HG02588 (cell line): Measurements from ENCODE around the gene MACROD2.
A peak's percentile ranks its signal among the peaks of the same experiment; 100 is the strongest.
"Not testable (repeated sequence)": the region's sequence is repeated elsewhere in the genome, so short reads cannot be mapped to it uniquely, and the experiment has no call there.

Experiments
- ATAC-seq: cut with Tn5 transposase; IDR thresholded peaks from one replicate; pipeline ENCODE4 v1.9.1; 2021; ENCODE audit warnings: mild to moderate bottlenecking, moderate library complexity; ENCODE audit not compliant: unreplicated experiment

MACROD2 gene

DNA sequence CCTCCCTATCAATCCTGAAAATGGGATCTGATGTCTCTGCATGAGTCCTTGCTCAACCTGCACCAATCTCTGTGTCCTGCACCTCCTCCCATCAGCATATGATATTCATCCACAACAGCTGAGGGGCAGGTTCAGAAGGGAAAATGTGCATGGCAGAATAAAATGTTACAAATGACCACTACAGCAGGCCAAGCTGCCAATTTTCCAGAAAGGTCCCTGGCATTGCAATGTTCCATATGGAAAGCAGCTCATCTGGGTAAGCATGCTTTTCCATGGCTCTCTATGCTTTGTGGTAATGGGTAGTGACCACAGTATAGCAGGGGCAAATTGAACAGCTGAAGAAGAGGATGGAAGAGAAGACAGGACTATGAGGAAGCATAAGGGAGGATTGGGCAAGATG is 1183.3 kb downstream of the MACROD2 start:
- ATAC-seq, result no peak

DNA sequence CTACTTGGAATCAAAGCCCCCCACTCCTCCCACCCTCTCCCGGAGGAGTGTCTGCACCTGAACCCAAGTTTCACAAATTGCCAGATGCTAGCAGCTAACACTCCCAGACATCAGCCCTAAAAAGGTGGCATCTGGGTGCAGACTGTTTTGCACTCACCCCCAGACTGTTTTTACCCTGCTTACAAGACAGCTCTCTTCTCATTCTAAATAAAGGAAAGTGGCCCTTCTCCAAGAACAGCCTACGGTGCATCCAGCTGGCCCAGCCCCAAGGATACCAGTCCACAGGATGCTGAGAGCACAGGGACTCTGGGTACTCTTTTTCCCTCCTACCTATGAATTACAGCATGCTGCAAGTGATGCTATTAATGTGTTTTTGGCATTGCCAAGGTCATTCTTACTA is 1184.1 kb downstream of the MACROD2 start:
- no peak for ATAC-seq

DNA sequence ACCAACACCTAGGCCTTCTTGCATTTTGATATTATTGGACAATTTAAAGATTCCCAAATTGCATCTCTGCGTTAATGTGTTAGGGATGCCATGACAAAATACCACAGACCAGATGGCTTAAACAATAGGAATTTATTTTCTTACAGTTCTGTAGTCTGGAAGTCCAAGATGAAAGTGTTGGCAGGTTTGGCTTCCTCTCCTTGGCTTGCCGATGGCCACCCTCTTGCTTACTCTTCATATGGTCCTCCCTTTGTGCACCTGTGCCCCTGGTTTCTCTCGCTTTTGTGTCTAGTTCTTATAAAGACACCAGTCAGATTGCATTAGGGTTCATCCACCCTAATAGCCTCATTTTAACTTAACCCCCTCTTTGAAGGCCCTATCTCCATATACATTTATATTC is 1184.5 kb downstream of the MACROD2 start:
- ATAC-seq, result no peak

DNA sequence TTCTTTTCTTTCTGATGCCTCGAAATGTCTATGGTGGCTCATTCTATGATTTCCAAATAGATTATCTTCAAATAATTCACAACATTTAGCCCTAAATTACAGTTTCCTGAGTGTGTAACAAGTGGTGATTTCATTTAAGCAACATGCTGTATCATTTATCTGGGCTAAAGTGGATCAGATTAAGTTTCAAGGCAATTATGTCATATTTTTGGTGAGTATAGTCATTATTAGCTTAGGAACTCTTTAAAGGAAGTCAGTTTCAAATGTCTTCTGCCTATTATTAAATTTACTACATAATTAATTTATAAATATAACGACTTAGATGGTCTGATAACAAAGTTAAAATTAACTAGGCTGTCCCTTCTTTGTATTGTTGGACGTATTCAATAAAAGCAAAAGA is 1190.0 kb downstream of the MACROD2 start:
- ATAC-seq, result no peak

DNA sequence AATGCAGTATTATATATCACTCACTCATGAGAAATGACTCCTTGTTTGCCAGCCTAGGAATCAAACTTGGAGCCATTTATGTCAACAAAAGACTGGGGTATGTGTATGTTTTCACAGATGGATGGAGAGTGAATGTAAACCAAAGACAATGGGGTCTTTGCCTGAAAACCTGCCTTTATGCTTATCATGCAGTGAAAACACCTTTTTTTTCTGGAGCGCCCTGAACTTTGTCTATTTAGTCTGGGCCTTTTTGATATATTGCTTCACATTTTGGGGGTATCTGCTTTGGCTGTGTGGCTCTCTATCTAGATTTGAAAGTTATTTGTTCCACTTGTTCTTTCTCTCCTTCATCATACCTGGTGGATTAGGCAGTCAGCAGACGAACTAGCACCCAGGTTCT is 1190.6 kb downstream of the MACROD2 start:
- ATAC-seq, result no peak

DNA sequence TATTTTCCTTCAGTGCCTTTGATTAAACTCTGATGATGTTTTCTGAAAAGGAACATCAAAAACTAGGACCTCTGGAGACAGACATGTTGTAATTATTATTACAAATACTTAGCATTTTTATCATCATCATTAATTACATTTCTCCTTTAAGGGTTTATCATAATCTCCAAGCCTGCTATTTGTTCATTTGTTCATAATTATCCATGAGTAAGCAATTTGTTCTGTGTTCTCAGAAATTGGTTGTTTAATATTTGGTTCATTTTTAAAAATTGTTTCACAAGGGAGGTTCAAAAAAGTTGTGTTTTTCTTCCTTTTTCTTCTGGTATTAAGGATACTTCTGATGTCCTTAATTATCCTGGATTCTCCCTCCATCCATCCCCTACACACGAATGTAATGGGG is 1192.3 kb downstream of the MACROD2 start:
- no peak for ATAC-seq

DNA sequence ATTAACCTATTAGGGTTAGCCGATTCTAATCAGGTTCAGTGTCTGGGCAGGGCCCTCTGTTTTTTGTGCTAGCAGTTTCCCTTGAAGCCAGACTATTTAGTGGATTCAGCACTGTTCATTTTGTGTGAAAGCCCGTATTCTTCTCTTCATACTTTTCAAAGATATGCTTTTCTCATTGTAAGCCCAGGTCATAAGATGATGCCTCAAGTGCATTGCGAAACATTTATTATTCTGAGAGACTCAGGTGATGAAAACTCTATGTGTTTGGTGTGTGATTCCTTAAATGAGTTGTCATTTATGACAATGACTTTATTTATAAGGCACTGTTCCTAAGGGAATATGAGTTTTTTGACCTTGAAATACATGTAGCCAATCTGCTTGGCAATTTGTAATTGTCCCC is 1193.1 kb downstream of the MACROD2 start:
- ATAC-seq, result no peak

DNA sequence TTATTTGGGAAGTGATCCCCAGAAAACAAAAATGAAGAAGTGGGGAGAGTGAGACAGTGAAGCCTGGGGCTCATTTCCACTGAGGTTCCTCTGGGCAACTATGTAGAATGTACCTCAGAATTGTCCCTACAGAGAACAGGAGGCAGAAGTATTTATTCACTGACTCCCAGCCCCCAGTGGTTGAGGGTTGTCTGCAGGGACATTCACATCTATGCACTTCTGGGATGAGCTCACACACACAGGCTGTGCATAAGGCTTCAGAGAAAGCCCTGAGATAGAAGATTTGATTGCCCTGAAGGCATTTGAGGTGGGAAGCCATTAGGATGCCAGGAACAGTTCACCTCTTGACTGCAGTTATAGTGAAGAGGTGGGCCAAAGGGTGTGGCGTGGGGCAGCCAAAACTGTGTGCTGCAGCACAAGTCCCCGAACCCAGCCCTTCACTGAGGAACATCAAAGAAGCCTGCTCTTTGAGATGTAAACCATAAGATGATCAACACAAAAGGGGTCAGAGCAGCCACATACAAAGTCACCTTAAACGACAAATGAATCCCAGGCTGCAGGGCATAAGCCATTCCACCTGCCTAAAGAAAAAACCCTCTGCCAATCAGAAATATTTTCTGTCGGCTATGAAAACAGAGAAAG is 1195.9 kb downstream of the MACROD2 start:
- ATAC-seq, result no peak

DNA sequence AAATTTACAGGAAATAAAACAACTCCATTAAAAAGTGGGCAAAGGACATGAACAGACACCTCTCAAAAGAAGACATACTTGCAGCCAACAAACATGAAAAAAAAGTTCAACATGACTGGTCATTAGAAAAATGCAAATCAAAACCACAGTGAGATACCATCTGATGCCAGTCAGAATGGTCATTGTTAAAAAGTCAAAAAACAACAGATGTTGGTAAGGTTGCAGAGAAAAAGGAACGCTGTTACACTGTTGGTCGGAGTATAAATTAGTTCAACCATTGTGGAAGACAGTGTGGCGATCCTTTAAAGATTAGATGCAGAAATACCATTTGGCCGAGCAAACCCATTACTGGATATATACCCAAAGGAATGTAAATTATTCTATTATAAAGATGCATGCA is 1200.1 kb downstream of the MACROD2 start:
- ATAC-seq, result no peak

DNA sequence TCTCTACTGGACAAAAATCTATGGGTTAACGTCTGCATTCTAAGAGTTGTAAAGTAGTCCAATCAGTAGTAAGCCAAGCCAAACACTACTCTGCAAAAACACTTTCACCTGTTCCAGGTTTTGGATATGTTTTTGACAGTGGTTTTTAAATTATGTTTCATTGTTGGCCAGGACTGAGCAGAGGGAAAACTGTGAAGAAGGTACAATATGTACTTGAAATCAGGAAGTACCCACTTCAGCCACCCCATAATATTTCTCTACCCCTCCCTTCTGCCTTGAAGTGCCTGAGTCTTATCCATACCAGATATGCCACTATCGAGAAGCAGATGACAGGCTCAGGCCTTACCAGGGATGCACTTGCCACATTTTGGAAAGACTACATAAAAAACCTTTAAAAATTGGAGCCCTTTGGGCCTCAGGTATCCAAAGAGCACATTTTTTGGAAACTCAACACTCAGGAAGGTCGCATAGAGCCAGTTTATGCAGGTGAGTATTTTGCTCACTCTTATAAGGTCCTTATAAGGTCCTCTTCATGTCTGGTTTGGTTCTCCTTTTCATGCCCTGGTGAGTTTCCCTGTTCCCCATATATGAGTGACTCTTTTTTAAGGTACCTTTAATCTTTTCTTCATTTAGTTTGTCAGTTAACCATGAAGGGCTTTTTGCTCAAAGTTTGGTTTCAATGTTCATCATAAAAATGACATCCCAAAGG is 1201.4 kb downstream of the MACROD2 start:
- no peak for ATAC-seq

DNA sequence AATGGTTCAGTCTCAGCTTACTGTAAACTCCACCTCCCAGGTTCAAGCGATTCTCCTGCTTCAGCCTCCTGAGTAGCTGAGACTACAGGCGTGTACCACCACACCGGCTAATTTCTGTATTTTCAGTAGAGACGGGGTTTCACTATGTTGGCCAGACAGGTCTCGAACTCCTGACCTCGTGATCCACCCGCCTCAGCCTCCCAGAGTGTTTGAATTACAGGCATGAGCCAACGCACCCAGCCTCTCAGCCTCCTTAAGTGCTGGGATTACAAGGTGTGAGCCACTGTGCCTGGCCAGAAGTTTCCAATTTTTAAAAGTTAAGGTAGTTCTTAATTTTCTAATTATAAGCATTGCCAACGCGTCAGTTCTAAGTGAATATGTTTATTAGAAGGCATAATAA is 1202.7 kb downstream of the MACROD2 start:
- not testable (repeated sequence) for ATAC-seq

DNA sequence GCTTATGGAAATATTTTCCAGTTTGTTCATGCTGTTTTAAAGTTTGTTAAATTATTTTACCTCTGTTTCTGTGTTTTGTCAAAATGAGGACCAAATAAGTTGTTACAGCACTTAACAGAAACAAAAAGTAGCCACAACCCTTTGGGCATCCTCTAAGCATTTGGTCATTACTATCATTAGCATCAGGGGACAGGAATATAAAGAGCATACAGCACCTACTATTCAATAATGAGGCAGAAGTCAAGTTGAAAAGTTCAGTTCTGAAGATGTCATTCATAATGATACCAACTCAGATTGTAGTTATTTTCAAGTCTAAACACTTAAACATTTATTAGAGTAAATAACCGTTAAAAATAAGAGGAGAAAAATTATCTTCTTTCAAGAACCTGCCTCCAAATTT is 1204.4 kb downstream of the MACROD2 start:
- peak; percentile 45 for ATAC-seq

DNA sequence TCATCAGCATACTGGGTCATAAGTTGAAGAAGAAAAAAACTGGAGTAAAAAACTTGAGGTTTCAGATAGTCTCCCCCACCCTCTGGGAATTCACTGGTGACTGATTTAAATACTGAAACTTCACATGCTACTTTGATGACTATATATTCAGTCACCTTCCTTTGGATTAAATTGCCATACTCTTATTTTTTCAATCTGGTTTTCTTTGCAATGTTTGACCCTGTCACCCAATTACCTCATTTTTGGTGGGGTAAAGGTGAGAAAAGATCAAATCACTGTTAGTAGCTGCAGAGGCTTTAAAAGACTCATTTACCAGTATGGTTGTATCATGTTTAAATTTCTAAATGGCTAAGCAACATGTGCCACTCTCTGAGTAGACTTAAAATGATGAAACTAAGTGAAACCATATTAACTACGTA is 1204.8 kb downstream of the MACROD2 start:
- ATAC-seq, result peak; percentile 86

DNA sequence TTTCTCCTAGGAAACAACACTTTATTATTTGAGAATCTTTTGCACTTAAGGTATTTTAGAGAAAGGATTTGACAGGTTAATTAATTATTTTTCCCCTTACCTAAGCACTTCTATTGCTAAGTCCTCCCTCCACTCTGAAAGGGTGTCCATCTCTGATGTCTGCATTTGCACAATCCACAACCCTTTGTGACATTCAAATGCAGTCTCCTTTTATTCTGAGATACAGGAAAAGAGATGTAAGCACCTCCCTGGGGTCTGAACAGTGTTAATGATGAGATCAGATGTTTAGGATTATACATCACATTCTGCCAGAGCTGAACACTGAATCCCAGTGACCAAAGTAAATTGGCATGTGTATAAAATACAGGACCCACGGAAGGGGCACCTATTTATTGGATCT is 1206.3 kb downstream of the MACROD2 start:
- ATAC-seq, result no peak

DNA sequence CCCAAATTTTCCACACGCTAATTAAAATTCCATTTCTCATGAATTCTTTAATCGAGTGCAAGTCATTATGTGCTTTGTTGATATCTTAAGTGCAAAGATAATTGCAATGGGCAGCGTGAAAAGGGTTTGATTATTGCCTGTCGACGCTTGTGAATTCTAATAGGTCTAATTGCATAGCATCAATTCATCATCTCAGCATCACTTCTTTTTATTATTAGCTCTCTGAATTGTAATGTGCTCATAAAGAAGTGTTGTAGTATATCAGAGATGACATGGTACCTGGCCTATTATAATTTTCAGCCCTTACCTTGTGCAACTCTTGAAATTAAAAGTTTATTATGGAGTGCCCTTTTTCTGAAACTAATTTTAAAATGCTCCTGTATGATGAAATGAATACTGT is 1208.9 kb downstream of the MACROD2 start:
- no peak for ATAC-seq

DNA sequence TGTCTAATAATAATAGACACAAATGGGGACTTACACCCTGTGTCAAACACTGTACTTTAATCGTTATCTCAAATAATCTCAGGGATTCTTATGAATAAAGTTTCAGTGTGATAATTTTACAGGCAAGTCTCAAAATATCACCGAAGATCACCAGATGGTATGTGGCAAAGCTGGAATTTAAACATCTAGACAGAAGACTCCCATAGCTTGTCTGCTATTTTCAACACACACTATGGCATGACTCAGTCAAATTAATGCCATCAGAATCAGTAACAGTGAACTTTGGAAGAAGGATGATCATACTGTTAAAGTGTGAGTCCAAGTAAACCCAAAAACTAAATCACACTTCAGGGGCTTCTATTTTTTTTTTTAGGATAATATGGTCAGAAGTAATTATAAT is 1209.7 kb downstream of the MACROD2 start:
- ATAC-seq, result no peak

DNA sequence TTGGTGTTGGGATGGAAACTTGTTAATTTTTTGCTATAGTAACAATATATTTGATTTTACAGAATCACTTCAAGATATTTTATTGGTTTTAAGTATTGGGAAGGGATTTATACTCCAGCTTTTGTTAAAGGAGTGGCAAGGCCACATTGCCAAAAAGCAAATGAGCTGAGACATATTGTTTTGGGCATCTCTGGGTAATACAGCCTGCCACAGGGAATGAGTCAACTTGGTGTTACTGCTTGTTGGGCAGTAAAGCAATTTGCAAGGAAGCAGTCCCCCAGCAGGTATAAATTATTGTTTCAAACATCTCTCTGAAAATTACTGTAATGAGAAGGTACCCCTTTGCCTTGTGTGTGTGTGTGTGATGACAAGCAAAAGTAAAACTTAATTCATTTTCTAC is 1210.4 kb downstream of the MACROD2 start:
- no peak for ATAC-seq

DNA sequence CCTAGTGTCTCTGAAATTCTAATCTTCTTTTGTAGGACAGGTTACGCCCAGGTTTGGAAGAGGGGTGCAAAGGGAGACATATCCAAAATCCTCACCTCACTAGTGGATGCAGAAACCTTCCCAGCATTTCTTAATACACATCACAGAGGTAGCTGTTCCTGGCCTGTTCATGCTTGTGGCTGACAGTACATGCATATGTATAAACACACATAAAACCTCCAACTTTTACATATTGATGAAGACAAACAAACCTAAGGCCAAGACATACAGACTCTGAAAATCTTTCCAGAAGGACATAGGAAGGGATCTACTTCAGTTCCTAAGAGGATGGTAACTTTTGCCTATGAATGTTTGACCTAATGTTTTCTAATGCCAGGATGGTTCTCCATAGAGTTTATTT is 1214.2 kb downstream of the MACROD2 start:
- ATAC-seq, result no peak

DNA sequence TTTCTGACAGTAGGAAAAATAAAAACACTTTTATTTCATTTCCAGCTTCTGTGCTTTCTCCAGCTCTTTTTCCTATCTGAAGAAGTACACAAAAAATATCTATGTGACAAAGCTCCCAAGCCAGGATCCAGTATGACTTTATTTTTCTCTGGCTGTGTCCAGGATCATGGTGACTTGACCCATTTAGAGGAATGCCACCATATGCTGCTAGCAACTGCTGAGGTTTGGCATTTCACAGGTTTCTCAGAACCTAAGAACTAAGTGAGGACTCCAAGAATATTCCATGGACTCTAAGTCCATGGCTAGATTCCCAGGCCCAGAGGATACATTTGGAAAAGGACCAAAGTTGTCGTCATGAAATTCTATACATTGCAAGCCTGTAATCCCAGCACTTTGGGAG is 1218.7 kb downstream of the MACROD2 start:
- no peak for ATAC-seq

DNA sequence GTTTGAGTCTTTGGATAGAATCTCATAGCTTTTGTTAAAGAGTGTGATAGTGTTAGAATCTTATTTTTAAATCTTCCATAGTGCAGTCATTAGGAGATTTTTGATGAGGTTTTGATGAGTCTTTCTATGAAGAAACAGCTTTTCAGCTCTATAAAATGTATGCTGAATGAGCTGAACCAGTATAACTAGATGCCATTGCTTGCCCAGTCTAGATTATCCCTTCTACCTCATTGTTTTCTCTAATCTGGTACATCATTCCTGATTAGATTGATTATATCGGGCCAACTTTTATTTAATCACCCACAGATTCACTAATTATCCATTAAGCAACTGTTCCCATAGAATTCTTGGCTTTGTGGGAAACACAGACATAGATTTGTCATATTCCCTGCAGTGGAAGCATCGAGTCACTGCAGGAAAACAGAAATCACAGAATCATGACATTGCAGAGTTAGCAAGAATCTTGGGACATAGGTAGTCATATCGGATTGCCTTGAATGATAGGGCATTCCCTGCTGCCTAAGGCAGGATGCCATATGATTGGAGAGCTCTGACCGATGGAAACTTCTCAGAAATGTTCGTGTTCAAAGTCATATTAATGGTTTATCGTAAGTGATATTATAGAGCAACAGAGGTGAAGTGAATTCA is 1224.8 kb downstream of the MACROD2 start:
- ATAC-seq, result no peak

DNA sequence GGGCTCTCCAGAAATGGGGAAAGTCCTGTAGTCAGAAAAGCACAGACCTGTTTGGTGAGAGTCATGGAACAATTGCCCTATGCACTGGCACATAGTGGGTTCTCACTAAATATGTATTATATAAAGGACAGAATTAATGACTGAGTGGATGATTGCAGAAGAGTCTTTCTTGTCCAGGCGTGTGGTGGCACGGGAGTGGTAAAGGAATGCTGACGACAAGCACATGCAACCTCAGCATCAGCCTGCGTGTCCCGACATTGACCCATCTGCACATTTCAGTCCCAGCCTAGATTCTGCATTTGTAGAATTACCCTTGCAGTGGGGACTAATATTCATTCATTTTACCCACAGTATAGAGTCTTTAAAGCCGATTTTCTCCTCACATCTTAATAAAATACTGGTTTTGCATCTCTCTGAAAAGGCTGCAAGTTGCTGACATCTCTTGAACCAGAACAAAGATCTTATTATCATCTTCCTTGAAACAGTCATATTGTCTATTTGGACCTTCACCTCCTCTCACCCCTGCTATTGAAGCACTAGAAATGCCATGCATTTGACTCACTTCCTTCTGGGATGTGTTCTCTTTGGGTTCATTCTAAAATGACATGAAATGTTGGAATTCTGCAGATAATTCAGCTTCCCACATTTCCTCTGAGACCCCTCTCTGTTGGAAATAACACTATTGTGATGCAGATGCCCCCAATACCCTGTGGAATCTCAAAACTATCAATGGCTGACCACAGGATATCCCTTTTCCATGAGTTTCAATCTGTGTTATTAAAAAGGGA is 1225.7 kb downstream of the MACROD2 start:
- ATAC-seq, result no peak
